ENCODE results near the gene FAM156B. TPM values are rescaled to one million over a fixed set of nuclear protein-coding genes. Genes with fewer than 3 reads are reported as not detected.
"Not testable (repeated sequence)": the region's sequence is repeated elsewhere in the genome, so short reads cannot be mapped to it uniquely, and the experiment has no call there.

The FAM156B gene
- total RNA-seq, 4 donors from 2014 or later, result 0.13 to 7.8 (median 0.85) TPM

- H3K4me1 ChIP-seq, result peaks cover 0 to 4% of the 10 kb centered on the region in 2 donors
- TF ChIP-seq POLR2A (IDR thresholded peaks at IDR 0.05), result no peak
- no peak for TF ChIP-seq CTCF (IDR thresholded peaks at IDR 0.05 in 4 of 5, conservative IDR thresholded peaks at IDR 0.05 in 1 of 5)
- intact Hi-C loops (cut with DNase I; ENCODE audit: low total_unique reads) (no loop called here), in situ Hi-C loops (cut with MboI; ENCODE audit: low sequenced_read_pairs in 4 of 4) (no loop called here)
- no peaks in the 10 kb centered on the region for H3K36me3 ChIP-seq
- no peaks in the 10 kb centered on the region for H3K27me3 ChIP-seq
- H3K4me3 ChIP-seq, result no peak overlapping the region
- no peak overlapping the region for H3K27ac ChIP-seq
- DNase-seq, result no peak
- no peaks in the 10 kb centered on the region for H3K9me3 ChIP-seq
- no peak for ATAC-seq
These were observed 36.1 kb downstream of the FAM156B start for GRCh38 chrX:52933213-52933612.

GRCh38 chrX:52933976-52934703 lies 37.0 kb downstream of the FAM156B start:
- no peaks in the 10 kb centered on the region for H3K9me3 ChIP-seq
- DNase-seq (no peak), ATAC-seq (peak; percentile 23 to 26)
- H3K4me1 ChIP-seq, result peaks cover 0 to 4% of the 10 kb centered on the region in 2 donors
- H3K27me3 ChIP-seq, result no peaks in the 10 kb centered on the region
- TF ChIP-seq CTCF (IDR thresholded peaks at IDR 0.05 in 4 of 5, conservative IDR thresholded peaks at IDR 0.05 in 1 of 5) (no peak), POLR2A (IDR thresholded peaks at IDR 0.05) (no peak)
- peak overlapping the region; percentile 67 to 97 (median 80) for H3K4me3 ChIP-seq
- in situ Hi-C loops (cut with MboI; ENCODE audit: low sequenced_read_pairs in 4 of 4), result no loop called here
- H3K36me3 ChIP-seq, result no peaks in the 10 kb centered on the region
- intact Hi-C loops (cut with DNase I; ENCODE audit: low total_unique reads), result no loop called here
- H3K27ac ChIP-seq, result peak overlapping the region; percentile 91 to 98 (median 95)

GRCh38 chrX:52934704-52935469 lies 37.8 kb downstream of the FAM156B start:
- Histone ChIP-seq H3K4me3 (peak overlapping the region; percentile 67 to 97 (median 80)), H3K36me3 (no peaks in the 10 kb centered on the region), H3K27me3 (no peaks in the 10 kb centered on the region), H3K9me3 (no peaks in the 10 kb centered on the region), H3K27ac (peak overlapping the region; percentile 91 to 98 (median 95)), H3K4me1 (peaks cover 0 to 4% of the 10 kb centered on the region in 2 donors)
- DNase-seq (peak; percentile 83 to 89), ATAC-seq (peak; percentile 93)
- intact Hi-C loops (cut with DNase I; ENCODE audit: low total_unique reads), result no loop called here
- TF ChIP-seq POLR2A (IDR thresholded peaks at IDR 0.05), result peak; percentile 71 to 76
- peak; percentile 85 to 100 (median 97) for TF ChIP-seq CTCF (IDR thresholded peaks at IDR 0.05 in 4 of 5, conservative IDR thresholded peaks at IDR 0.05 in 1 of 5)
- in situ Hi-C loops (cut with MboI; ENCODE audit: low sequenced_read_pairs in 4 of 4), result no loop called here

- peak; percentile 5 to 10 for ATAC-seq
These were observed 38.3 kb downstream of the FAM156B start for GRCh38 chrX:52935470-52935784.

GRCh38 chrX:52940704-52941103 lies 43.6 kb downstream of the FAM156B start:
- ATAC-seq; H3K27ac ChIP-seq; intact Hi-C loops (cut with DNase I; ENCODE audit: low total_unique reads); H3K27me3 ChIP-seq; H3K9me3 ChIP-seq; H3K36me3 ChIP-seq; in situ Hi-C loops (cut with MboI; ENCODE audit: low sequenced_read_pairs in 4 of 4); H3K4me1 ChIP-seq; DNase-seq; H3K4me3 ChIP-seq: not testable (repeated sequence)

More at GRCh38 chrX:52935470-52935784, 38.3 kb downstream of the FAM156B start:
- in situ Hi-C loops (cut with MboI; ENCODE audit: low sequenced_read_pairs in 4 of 4); H3K4me1 ChIP-seq; H3K27me3 ChIP-seq; H3K9me3 ChIP-seq; H3K36me3 ChIP-seq; DNase-seq; intact Hi-C loops (cut with DNase I; ENCODE audit: low total_unique reads): not testable (repeated sequence)
- Histone ChIP-seq H3K27ac (peak overlapping the region; percentile 91 to 98 (median 95)), H3K4me3 (peak overlapping the region; percentile 67 to 97 (median 80))

- in situ Hi-C loops (cut with MboI; ENCODE audit: low sequenced_read_pairs in 4 of 4); DNase-seq; H3K9me3 ChIP-seq; H3K27ac ChIP-seq; intact Hi-C loops (cut with DNase I; ENCODE audit: low total_unique reads); ATAC-seq; H3K4me3 ChIP-seq; H3K36me3 ChIP-seq; H3K4me1 ChIP-seq; H3K27me3 ChIP-seq: not testable (repeated sequence)
These were observed 44.6 kb downstream of the FAM156B start for GRCh38 chrX:52941728-52942127.

GRCh38 chrX:52945838-52946494 lies 48.8 kb downstream of the FAM156B start:
- H3K4me3 ChIP-seq; H3K4me1 ChIP-seq; DNase-seq; H3K27me3 ChIP-seq; H3K36me3 ChIP-seq; ATAC-seq; intact Hi-C loops (cut with DNase I; ENCODE audit: low total_unique reads); H3K27ac ChIP-seq; in situ Hi-C loops (cut with MboI; ENCODE audit: low sequenced_read_pairs in 4 of 4); H3K9me3 ChIP-seq: not testable (repeated sequence)

GRCh38 chrX:52947501-52947900 lies 50.4 kb downstream of the FAM156B start:
- H3K27ac ChIP-seq; H3K36me3 ChIP-seq; intact Hi-C loops (cut with DNase I; ENCODE audit: low total_unique reads); in situ Hi-C loops (cut with MboI; ENCODE audit: low sequenced_read_pairs in 4 of 4); H3K9me3 ChIP-seq; DNase-seq; ATAC-seq; H3K4me1 ChIP-seq; H3K27me3 ChIP-seq; H3K4me3 ChIP-seq: not testable (repeated sequence)

Data from gastrocnemius medialis (tissue), 4 donors.